Stomach smooth muscle (tissue), 2 donors: ENCODE measurements around the gene SIN3A.

Source experiments
- H3K27ac ChIP-seq: one replicate; pipeline ENCODE4 v1.7.0; 2013; ENCODE audit warnings: mild to moderate bottlenecking, low read length, inconsistent platforms
- H3K27me3 ChIP-seq, 2 donors: one replicate each; pipeline ENCODE4 v1.7.0; 2013; ENCODE audit warnings: low read length in 2 of 2; ENCODE audit not compliant: insufficient read depth in 2 of 2, control insufficient read depth in 1 of 2
- H3K36me3 ChIP-seq, 2 donors: one replicate each; pipeline ENCODE4 v1.7.0; 2013; ENCODE audit warnings: low read length in 2 of 2; ENCODE audit not compliant: control insufficient read depth in 2 of 2, insufficient read depth in 2 of 2
- H3K4me1 ChIP-seq: one replicate; pipeline ENCODE4 v1.7.0; 2013; ENCODE audit warnings: low read length; ENCODE audit not compliant: control insufficient read depth, insufficient read depth
- H3K4me3 ChIP-seq, 2 donors: one replicate each; pipeline ENCODE4 v1.7.0; 2013; ENCODE audit warnings: low read length in 2 of 2
- H3K9ac ChIP-seq, 2 donors: one replicate each; pipeline ENCODE4 v1.7.0; 2013; ENCODE audit warnings: low read length in 2 of 2, mild to moderate bottlenecking in 1 of 2
- H3K9me3 ChIP-seq, 2 donors: one replicate each; pipeline ENCODE4 v1.7.0; 2013; ENCODE audit warnings: low read length in 2 of 2; ENCODE audit not compliant: control insufficient read depth in 2 of 2
- donor health status: healthy.
- donor health status: Pancreatic carcinoma.

SIN3A gene

DNA sequence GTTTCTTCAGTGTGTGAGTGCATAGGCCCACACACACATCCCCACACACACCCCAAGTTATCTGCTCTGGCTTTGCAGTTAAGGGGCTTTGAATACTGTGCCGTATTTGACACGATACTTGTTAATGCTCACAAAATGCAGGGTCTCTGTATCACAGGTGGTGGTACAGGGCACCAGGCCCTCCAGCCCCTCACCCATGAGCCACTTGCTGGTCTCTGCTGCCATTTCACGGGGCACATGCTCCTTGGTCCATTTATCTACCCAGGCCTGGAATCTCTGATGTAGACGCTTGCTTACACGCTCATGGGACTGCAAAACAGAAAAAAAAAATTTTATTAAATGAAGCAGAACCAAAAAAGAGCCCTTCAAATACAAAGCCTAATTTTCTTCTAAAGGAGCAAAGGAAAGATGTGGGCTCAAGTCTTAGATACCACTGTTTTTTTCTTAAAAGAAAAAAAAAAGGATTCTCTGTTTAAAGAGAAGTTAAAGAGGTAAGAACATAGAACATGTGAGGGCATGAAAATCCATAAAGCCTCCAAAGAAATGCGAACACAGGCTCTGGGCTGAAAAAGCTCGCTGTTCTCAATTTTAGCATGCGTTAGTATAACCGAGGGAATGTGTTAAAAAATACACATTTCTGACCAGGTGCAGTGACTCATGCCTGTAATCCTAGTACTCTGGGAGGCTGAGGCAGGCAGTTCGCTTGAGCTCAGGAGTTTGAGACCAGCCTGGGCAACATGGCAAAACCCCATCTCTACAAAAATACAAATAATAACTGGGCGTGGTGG, 79.4 kb downstream of the SIN3A start:
- no peak overlapping the region for H3K9ac ChIP-seq
- H3K27me3 ChIP-seq: no peaks in the 10 kb centered on the region
- H3K9me3 ChIP-seq: no peaks in the 10 kb centered on the region
- peaks cover 15% of the 10 kb centered on the region for H3K4me1 ChIP-seq
- H3K36me3 ChIP-seq: peaks cover 39 to 43% of the 10 kb centered on the region in 2 donors
- no peak overlapping the region for H3K27ac ChIP-seq
- no peak overlapping the region for H3K4me3 ChIP-seq

- peaks cover 15% of the 10 kb centered on the region for H3K4me1 ChIP-seq
- no peaks in the 10 kb centered on the region for H3K9me3 ChIP-seq
- H3K36me3 ChIP-seq: peaks cover 36 to 46% of the 10 kb centered on the region in 2 donors
- no peaks in the 10 kb centered on the region for H3K27me3 ChIP-seq
- H3K4me3 ChIP-seq: no peak overlapping the region
- no peak overlapping the region for H3K27ac ChIP-seq
- no peak overlapping the region for H3K9ac ChIP-seq
Observed at GRCh38 chr15:75371486-75371885, 80.0 kb downstream of the SIN3A start.

DNA sequence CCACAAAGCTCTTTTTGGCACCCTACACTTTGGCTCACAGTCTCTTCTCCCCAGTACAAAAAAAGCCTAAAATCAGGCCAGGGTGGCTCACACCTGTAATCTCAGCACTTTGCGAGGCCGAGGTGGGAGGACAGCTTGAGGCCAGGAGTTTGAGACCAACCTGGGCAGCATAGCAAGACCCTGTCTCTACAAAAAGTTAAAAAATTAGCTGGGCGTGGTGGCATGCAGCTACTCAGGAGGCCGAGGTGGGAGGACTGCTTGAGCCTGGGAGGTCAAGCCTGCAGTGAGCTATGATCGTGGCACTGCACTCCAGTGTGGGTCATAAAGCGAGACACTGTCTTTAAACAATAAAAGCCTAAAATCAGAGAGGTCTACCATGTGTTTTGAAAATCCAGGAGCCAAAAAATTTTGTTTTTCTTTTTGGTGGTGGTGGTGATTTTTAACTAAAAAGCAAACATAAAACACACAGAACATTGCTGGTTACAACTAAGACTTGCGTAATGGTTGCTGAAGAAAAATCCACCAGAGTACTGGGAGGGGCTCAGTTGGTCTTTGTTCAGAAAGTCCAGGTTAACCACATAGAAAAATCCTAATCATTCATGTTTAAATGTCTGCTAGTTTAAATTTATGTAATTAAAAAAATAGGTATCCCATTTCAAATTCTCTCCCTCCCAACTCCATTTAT, 81.5 kb downstream of the SIN3A start:
- Histone ChIP-seq H3K4me1 (peaks cover 15% of the 10 kb centered on the region), H3K4me3 (no peak overlapping the region), H3K9ac (no peak overlapping the region), H3K36me3 (peaks cover 29 to 46% of the 10 kb centered on the region in 2 donors), H3K9me3 (no peaks in the 10 kb centered on the region), H3K27ac (no peak overlapping the region), H3K27me3 (no peaks in the 10 kb centered on the region)

DNA sequence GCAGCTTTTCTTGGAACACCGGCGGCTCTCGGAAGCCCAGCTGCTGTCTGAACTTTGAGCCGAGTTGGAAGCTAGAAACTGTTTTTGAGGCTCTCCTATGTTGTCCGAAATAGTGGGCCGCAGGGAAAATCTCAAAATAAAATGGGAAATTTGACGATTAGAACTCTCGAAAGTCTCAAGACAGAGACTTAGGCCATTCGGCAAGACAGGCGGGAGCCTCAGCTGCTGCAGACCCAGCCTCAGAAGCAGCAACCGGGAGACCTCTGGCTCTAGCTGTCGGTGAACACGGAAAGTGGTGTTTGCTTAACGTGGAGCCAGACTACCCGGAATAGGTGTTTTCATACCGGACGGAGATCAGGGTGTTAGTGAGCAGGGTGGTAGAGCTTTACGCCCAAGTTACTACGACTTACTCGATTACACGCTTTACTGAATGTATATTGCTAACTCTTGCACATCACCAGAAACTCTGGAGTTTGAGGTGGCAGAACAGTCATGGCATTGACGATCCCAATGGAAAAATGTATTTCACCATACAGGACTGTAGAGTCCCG, 82.7 kb downstream of the SIN3A start:
- peak overlapping the region; percentile 96 to 98 for H3K9ac ChIP-seq
- H3K9me3 ChIP-seq: no peaks in the 10 kb centered on the region
- peaks cover 31 to 49% of the 10 kb centered on the region in 2 donors for H3K36me3 ChIP-seq
- H3K27me3 ChIP-seq: no peaks in the 10 kb centered on the region
- H3K4me3 ChIP-seq: peak overlapping the region; percentile 77 to 90
- H3K27ac ChIP-seq: peak overlapping the region; percentile 95
- H3K4me1 ChIP-seq: peaks cover 15% of the 10 kb centered on the region

DNA sequence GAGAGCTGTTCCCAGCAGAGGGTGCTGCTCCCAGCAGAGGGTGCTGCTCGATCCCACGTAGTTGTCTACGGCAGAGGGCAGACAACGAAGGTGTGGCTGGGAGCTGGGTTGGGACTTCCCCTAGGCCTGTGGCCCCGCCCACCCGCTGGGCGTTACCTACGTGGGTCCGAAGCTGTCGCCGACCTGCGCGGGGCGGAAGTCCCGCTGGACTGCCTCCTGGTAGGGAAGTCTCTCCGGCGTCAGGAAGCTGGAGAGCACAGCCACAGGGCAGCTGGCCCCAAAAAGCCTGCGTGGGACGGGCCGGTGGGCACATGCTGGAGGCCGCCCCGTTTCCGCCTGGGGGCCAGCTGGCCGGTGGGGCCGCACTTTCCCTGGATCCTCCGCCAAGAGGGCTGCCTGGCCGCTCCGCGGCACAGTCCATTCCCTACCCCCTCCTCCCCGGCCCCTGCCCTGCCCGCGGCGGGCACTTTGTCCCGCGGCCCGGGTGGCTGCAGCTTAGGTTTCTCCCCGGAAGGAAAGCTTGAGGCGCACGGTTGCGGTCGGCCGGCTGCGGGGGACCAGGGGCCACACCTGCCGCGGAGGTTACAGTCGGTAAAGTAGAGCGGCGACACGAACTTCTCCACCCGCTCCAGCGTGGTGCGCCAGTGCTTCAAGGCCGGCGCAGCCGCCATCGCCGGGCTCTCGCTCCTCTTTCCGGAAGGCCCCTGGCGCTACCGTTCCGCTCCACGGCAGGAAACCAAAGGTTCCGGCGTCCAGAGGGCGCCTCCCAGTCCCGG, 83.4 kb downstream of the SIN3A start, which contains the start of gene MAN2C1:
TSS of gene MAN2C1 (minus strand) at position 695 of the 776 bp plus-strand sequence. CDS start at position 671, 24 bp downstream.
- peak within 1 kb of the TSS; percentile 77 to 90 for H3K4me3 ChIP-seq
- H3K36me3 ChIP-seq: peaks cover 29 to 46% of the 10 kb centered on the region in 2 donors
- H3K27me3 ChIP-seq: no peaks in the 10 kb centered on the region
- peak within 1 kb of the TSS; percentile 96 to 98 for H3K9ac ChIP-seq
- H3K9me3 ChIP-seq: no peaks in the 10 kb centered on the region
- H3K27ac ChIP-seq: peak within 1 kb of the TSS; percentile 95
- H3K4me1 ChIP-seq: peaks cover 15% of the 10 kb centered on the region

DNA sequence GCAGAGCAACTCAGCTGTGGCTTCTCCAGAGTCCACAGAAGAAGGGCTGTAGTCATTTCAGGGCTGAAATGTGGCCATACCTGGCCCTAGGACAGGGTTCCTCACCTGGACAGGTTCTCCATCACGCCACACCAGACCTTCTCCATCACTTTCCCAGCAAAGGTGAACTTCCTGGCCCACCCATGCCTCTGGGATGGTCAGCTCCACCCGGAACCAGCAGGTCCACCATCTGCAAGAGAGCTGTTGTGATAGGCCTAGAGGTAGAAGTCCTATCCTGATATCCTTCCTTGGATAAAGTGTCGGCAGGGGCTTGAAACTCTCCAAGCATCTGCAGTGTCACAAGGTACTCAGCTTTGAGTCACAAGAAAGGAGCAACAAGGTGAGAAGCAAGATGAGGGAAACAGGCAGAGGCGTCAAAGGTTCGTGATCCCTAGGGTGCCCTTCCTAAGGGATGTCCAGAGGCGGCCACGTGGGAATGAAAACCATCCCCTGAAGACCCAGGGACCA, 84.0 kb downstream of the SIN3A start:
- peak overlapping the region; percentile 95 for H3K27ac ChIP-seq

GRCh38 chr15:75367006-75367405, 84.5 kb downstream of the SIN3A start:
- Histone ChIP-seq H3K9me3 (no peaks in the 10 kb centered on the region), H3K27ac (peak overlapping the region; percentile 95), H3K9ac (peak overlapping the region in 1 of 2 donors; percentile 98), H3K27me3 (no peaks in the 10 kb centered on the region), H3K4me3 (peak overlapping the region in 1 of 2 donors; percentile 90), H3K4me1 (peaks cover 15% of the 10 kb centered on the region), H3K36me3 (peaks cover 29 to 51% of the 10 kb centered on the region in 2 donors)

More for the DNA sequence above, 84.0 kb downstream of the SIN3A start:
- Histone ChIP-seq H3K4me1 (peaks cover 15% of the 10 kb centered on the region), H3K36me3 (peaks cover 29 to 47% of the 10 kb centered on the region in 2 donors), H3K4me3 (peak overlapping the region; percentile 77 to 90), H3K9me3 (no peaks in the 10 kb centered on the region), H3K27me3 (no peaks in the 10 kb centered on the region), H3K9ac (peak overlapping the region; percentile 96 to 98)

DNA sequence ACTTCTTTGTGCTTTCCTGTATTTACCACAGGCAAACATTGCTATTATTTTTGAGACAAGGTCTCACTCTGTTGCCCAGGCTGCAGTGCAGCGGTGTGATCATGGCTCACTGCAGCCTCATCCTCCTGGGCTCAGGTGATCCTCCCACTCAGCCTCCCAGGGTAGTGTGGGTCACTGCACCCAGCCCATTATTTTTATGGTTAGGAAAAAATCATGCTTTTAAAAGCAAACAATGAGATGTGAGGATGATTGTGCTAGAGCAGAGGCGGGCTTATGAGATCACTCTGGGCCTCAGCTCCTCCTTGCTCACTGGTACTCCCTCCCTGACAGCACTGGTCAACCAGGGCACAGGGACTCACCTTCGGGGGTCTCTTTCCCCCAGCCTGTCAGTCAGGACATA, 85.3 kb downstream of the SIN3A start:
- Histone ChIP-seq H3K27me3 (no peaks in the 10 kb centered on the region), H3K36me3 (peaks cover 24 to 46% of the 10 kb centered on the region in 2 donors)

DNA sequence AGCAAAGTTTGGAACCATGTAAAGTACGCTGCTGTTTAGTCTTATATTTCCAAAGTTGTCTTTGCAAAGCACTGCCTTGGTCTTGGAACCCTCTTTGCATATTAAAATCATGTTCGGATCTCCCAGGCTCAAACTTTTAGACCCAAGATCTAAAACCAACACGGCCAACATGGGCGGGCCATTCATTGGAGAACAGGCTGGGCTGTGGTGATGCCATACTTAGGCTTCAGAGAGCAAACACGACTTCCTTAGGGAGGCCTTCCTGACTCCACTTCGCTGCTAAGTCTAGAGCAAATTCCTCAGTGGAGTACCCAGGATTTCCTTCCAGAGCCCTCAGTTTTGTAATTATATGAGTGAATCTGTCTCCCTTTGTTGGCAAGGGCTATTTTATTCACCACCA, 86.6 kb downstream of the SIN3A start:
- peaks cover 15% of the 10 kb centered on the region for H3K4me1 ChIP-seq
- peaks cover 22 to 48% of the 10 kb centered on the region in 2 donors for H3K36me3 ChIP-seq
- no peak overlapping the region for H3K4me3 ChIP-seq
- no peak overlapping the region for H3K9ac ChIP-seq
- no peaks in the 10 kb centered on the region for H3K9me3 ChIP-seq
- no peak overlapping the region for H3K27ac ChIP-seq
- no peaks in the 10 kb centered on the region for H3K27me3 ChIP-seq

More for the DNA sequence above, 85.3 kb downstream of the SIN3A start:
- Histone ChIP-seq H3K4me1 (peaks cover 15% of the 10 kb centered on the region), H3K9ac (no peak overlapping the region), H3K27ac (no peak overlapping the region), H3K9me3 (no peaks in the 10 kb centered on the region), H3K4me3 (no peak overlapping the region)

- Histone ChIP-seq H3K36me3 (peaks cover 28 to 57% of the 10 kb centered on the region in 2 donors), H3K9me3 (no peaks in the 10 kb centered on the region), H3K9ac (no peak overlapping the region), H3K4me3 (no peak overlapping the region), H3K4me1 (peaks cover 7% of the 10 kb centered on the region), H3K27ac (no peak overlapping the region), H3K27me3 (no peaks in the 10 kb centered on the region)
Observed at GRCh38 chr15:75363786-75364185, 87.7 kb downstream of the SIN3A start.
